Urothelium cell line (cell line): ENCODE data around the gene IMMP2L.
"Not testable (repeated sequence)": the region's sequence is repeated elsewhere in the genome, so short reads cannot be mapped to it uniquely, and the experiment has no call there.

Experiments used
- DNase-seq: peaks from one replicate; pipeline ENCODE4 v3.0.0; 2011; ENCODE audit warnings: low spot score, mixed read lengths
- FAIRE-seq: peaks from 2 replicates; lab custom pipeline; 2011; peaks lifted over from hg19 to GRCh38; lab: Jason Lieb, UNC

IMMP2L gene

GRCh38 chr7:111473449-111474198 is 88.7 kb downstream of the IMMP2L start:
- no peak for FAIRE-seq
- DNase-seq: no peak

DNA sequence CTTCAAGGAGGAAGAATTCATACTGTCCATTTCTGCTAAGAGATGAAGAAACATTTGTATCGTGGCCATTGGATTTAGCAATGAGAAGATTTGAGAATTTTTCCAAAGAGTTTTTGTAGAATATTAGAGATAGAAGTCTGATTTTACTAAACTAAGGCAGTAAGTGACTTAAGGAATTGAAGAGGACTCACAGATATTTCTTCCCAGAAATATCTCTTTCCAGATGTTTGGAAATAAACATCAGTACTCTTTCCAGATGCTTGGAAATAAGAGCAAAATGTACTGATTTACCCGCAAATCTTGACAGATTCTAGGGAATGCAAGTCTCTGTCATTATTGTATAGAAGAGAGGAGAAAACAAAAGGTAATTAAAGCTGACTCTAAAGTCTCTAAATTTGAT is 91.3 kb downstream of the IMMP2L start:
- DNase-seq (no peak), FAIRE-seq (no peak)

DNA sequence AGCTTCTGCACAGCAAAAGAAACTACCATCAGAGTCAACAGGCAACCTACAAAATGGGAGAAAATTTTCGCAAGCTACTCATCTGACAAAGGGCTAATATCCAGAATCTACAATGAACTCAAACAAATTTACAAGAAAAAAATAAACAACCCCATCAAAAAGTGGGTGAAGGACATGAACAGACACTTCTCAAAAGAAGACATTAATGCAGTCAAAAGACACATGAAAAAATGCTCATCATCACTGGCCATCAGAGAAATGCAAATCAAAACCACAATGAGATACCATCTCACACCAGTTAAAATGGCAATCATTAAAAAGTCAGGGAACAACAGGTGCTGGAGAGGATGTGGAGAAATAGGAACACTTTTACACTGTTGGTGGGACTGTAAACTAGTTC is 92.4 kb downstream of the IMMP2L start:
- not testable (repeated sequence) for DNase-seq, FAIRE-seq

DNA sequence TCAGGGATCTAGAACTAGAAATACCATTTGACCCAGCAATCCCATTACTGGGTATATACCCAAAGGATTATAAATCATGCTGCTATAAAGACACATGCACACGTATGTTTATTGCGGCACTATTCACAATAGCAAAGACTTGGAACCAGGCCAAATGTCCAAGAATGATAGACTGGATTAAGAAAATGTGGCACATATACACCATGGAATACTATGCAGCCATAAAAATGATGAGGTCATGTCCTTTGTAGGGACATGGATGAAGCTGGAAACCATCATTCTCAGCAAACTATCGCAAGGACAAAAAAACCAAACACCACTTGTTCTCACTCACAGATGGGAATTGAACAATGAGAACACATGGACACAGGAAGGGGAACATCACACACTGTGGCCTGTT is 96.5 kb downstream of the IMMP2L start:
- DNase-seq, FAIRE-seq: not testable (repeated sequence)

DNA sequence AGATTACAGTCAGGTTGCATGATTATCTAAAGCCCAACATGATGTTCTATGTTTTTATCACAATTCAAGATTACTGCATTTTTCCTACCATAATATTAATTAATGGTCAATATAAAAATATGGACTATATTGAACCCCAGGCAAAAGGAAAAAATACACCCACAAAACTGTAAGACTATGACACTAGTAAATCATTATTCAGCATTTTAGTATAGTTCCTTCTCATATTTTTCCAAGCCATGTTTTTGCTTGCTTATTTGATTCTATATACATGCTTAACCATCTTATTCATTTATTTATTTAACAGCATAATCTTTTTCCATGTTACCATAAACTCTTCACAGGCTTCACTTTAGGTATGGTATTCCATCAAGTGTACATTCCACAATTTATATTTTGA is 101.6 kb downstream of the IMMP2L start:
- DNase-seq: no peak
- FAIRE-seq: no peak

DNA sequence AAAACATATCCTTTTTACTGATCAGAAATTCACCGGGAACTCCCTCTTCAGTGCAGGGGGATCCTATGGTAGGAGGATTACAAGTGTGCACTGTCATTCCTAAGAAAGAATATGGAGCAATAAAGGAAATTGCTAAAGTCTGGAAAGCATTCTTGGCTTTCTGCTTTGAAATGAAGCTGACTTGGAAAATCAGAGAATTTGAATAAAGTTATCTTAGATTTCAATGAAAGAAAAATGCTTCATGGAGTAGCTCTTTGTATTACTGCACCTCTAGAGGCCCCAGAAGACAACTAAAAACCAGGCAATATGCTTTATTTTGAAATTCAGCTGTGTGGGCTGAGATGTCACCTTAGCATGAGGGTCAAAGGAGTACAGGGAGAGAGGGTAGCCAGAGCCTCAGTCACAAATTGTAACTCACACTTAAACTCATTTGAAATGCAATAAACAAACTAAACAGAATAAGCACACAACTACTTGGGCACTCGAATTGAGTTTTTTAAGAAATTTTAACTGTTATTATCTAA is 102.5 kb downstream of the IMMP2L start:
- no peak for DNase-seq
- FAIRE-seq: no peak

DNA sequence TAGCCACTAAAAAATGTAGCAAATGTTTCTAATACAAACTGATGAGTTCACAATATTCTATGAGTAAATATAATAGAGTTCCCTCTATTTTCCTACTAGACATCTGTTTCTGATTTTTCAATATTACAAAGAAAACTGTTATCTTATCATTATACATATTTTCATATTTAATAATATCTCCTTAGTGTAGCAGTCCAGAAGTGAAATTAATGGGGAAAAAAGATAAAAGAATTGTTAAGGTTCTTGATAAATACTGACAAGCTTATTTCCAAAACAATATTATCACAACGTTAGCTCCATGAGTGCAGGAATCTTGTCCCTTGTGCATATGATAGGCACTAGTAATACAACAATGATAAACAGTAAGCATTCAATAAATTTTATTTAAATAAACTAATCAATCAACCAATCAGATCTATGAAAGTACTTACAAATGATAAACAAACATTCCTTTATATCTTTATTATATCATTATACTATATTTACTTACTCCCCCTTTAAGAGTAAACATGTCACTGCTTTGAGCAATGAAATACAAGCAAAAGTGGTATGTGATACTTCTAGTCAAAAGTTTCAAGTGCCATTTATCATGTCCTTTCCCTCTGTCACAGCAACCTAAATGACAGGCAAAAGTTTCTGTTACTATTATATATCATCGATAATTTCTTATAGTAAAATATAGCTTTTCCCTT is 103.1 kb downstream of the IMMP2L start:
- DNase-seq (no peak), FAIRE-seq (no peak)

DNA sequence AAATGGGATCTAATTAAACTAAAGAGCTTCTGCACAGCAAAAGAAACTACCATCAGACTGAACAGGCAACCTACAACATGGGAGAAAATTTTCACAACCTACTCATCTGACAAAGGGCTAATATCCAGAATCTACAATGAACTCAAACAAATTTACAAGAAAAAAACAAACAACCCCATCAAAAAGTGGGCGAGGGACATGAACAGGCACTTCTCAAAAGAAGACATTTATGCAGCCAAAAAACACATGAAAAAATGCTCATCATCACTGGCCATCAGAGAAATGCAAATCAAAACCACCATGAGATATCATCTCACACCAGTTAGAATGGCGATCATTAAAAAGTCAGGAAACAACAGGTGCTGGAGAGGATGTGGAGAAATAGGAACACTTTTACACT is 111.6 kb downstream of the IMMP2L start:
- not testable (repeated sequence) for FAIRE-seq, DNase-seq

GRCh38 chr7:111447502-111447901 is 114.8 kb downstream of the IMMP2L start:
- not testable (repeated sequence) for DNase-seq, FAIRE-seq

GRCh38 chr7:111439977-111440376 is 122.3 kb downstream of the IMMP2L start:
- FAIRE-seq: no peak
- no peak for DNase-seq

GRCh38 chr7:111438369-111439289 is 123.7 kb downstream of the IMMP2L start:
- FAIRE-seq: peak; percentile 35
- peak; percentile 12 for DNase-seq

GRCh38 chr7:111437736-111438135 is 124.6 kb downstream of the IMMP2L start:
- DNase-seq (no peak), FAIRE-seq (no peak)

GRCh38 chr7:111436608-111437007 is 125.7 kb downstream of the IMMP2L start:
- no peak for FAIRE-seq
- no peak for DNase-seq

- DNase-seq (no peak), FAIRE-seq (no peak)
Measured at GRCh38 chr7:111433426-111433825, 128.9 kb downstream of the IMMP2L start.

GRCh38 chr7:111429781-111430180 is 132.5 kb downstream of the IMMP2L start:
- DNase-seq: no peak

GRCh38 chr7:111424768-111425167 is 137.5 kb downstream of the IMMP2L start:
- DNase-seq: peak; percentile 34
- FAIRE-seq: no peak

More at GRCh38 chr7:111429781-111430180, 132.5 kb downstream of the IMMP2L start:
- FAIRE-seq: no peak

DNA sequence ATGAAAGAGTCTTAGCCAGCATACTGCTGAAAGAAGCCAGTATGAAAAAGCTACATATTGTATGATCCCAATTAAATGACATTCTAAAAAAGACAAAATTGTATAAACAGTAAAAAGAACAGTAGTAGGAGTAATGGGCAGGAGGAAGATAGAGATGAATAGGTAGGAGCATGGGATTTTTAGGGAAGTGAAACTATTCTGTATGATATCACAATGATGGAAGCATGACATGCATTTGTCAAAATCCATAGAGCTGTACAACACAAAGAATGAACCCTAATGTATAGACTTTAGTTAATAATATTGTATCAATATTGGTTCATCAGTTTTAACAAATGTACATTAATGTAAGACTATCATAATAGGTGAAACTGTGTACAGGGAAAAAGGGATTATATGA is 147.9 kb downstream of the IMMP2L start:
- no peak for DNase-seq
- FAIRE-seq: no peak

DNA sequence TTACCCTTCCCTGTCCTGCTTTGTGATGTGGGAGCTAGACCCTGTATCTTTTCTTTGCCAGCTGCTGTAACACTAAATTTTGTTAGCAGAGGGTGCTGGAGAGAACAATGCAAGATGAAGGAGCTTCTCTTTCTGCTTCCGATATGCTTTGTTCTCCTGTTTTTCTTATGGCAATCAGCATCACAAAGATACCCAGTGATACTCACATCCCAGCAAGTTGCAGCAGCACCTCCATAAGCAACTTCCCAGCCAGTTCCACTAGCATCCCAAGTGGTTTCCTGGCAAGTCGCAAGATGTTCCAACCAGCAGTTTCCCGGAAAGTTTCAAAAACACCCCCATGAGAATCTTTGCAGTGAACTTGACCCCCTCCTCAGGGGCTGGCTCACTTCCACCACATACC is 148.6 kb downstream of the IMMP2L start:
- DNase-seq (no peak), FAIRE-seq (no peak)

GRCh38 chr7:111410899-111411298 is 151.4 kb downstream of the IMMP2L start:
- DNase-seq: no peak
- FAIRE-seq: no peak

DNA sequence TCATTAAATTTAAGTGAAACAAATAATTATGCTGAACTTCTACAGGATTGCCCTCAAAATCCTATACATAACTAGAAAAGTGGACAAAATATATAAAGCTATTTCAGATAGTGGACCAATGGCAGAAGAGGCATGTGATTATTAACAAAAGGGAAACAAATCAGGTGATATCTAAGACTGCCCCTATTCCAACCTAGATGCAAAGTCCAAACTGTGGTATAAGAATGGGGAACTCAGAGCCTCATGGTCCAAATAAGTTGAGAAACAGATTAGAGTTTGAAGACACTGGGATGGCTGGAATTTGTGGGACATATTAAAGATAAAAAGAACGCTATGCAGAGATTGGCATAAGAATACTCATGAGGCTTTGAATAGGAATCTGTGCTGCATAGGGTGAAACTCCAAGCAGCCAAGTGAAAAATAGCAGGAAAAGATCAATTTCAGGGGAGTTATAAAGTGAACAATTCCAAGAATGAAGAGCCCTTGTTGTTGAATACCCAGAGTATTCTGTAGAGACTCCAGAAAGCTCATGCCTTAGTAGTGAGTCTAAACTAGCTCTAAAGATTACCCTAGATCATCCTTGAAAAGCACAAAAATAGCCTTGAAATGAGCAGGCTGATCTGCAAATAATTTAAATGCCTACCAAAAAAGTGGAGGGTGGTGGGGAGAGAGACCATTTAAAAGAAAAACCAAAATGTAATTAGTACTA is 152.4 kb downstream of the IMMP2L start:
- no peak for DNase-seq
- no peak for FAIRE-seq
